Prostate gland (tissue), 2 donors: ENCODE results near the gene SPTB. TPM values are rescaled to one million over a fixed set of nuclear protein-coding genes. Genes with fewer than 3 reads are reported as not detected.

ENCODE experiments used
- DNase-seq: peaks from one replicate; pipeline ENCODE4 v3.0.0-alpha.2; 2019; ENCODE audit warnings: low spot score
- H3K27ac ChIP-seq, 2 donors: fragments of 200-600 bp; sonication (generic); 2 replicates each; pipeline ENCODE4 v1.5.1; 2017 to 2019
- H3K27me3 ChIP-seq: fragments of 200-600 bp; sonication (generic); replicated peaks from 2 replicates; pipeline ENCODE4 v1.5.1; 2019; ENCODE audit not compliant: insufficient read depth
- H3K36me3 ChIP-seq, 2 donors: fragments of 200-600 bp; sonication (generic); 1 replicate in 1 of 2; 2 replicates in 1 of 2; pipeline versions ENCODE4 v1.5.1 to v1.8.1; 2017 to 2019
- H3K4me1 ChIP-seq: fragments of 200-600 bp; sonication (generic); replicated peaks from 2 replicates; pipeline ENCODE4 v1.5.1; 2019
- H3K4me3 ChIP-seq, 2 donors: fragments of 200-600 bp; sonication (generic); 2 replicates each; pipeline ENCODE4 v1.5.1; 2017 to 2019
- H3K9me3 ChIP-seq: fragments of 200-600 bp; sonication (generic); 2 replicates; pipeline ENCODE4 v1.5.1; 2017
- CTCF ChIP-seq, 4 experiments: fragments of 200-600 bp in 2 of 4; fragments of 450-650 bp in 2 of 4; sonication (generic) in 2 of 4; IDR thresholded peaks; 1 replicate in 3 of 4; 2 replicates in 1 of 4; pipeline ENCODE4 v1.5.1; 2016 to 2019; ENCODE audit warnings: antibody characterized with exemption in 4 of 4, mild to moderate bottlenecking in 2 of 4, moderate library complexity in 2 of 4
- POLR2A ChIP-seq: fragments of 450-650 bp; IDR thresholded peaks from one replicate; pipeline ENCODE4 v1.6.1; 2016; ENCODE audit warnings: antibody characterized with exemption, mild to moderate bottlenecking
- POLR2AphosphoS5 ChIP-seq: sonication (generic); formaldehyde crosslinking; IDR thresholded peaks from one replicate; pipeline ENCODE4 v1.6.1; 2017; ENCODE audit warnings: antibody characterized with exemption
- WGBS: methylation state at CpG from one replicate; pipeline ENCODE4 v1.1.5; 2018; 5-methylcytosine and 5-hydroxymethylcytosine counted together
- intact Hi-C: fragments of 100-400 bp; cut with DNase I; formaldehyde crosslinking; loops from one replicate; pipeline ENCODE4 v1.14.2; 2022
- total RNA-seq, 2 donors: library from RNA; depleted of rRNA; stranded (reverse); fragments of >200 nt; gene quantifications; one replicate each; pipeline ENCODE4 v1.1.0, GENCODE V29; 2016

SPTB gene
- total RNA-seq, 2 donors from 2014 or later, result 2.7 to 3.7 TPM

GRCh38 chr14:64723691-64724577 lies 155.8 kb downstream of the SPTB start:
- H3K27me3 ChIP-seq, result no peaks in the 10 kb centered on the region
- 70% methylated on average over 15 of the region's 15 CpGs for WGBS
- H3K4me1 ChIP-seq, result peaks cover 6% of the 10 kb centered on the region
- TF ChIP-seq CTCF (IDR thresholded peaks at IDR 0.05) (no peak), POLR2AphosphoS5 (no peak), POLR2A (no peak)
- no peaks in the 10 kb centered on the region for H3K9me3 ChIP-seq
- H3K4me3 ChIP-seq, result no peak overlapping the region
- no peaks in the 10 kb centered on the region for H3K36me3 ChIP-seq
- no peak for DNase-seq
- no peak overlapping the region for H3K27ac ChIP-seq
- intact Hi-C loops, result no loop called here

GRCh38 chr14:64722842-64723447 lies 156.8 kb downstream of the SPTB start:
- intact Hi-C loops, result no loop called here
- Histone ChIP-seq H3K4me1 (peaks cover 9% of the 10 kb centered on the region), H3K27me3 (no peaks in the 10 kb centered on the region), H3K4me3 (no peak overlapping the region), H3K27ac (no peak overlapping the region), H3K9me3 (no peaks in the 10 kb centered on the region), H3K36me3 (no peaks in the 10 kb centered on the region)
- 69% methylated on average over 5 of the region's 5 CpGs for WGBS
- DNase-seq, result no peak
- no peak for TF ChIP-seq POLR2AphosphoS5
- no peak for TF ChIP-seq CTCF (IDR thresholded peaks at IDR 0.05)
- no peak for TF ChIP-seq POLR2A

GRCh38 chr14:64721899-64722298 lies 157.8 kb downstream of the SPTB start:
- TF ChIP-seq POLR2AphosphoS5, result no peak
- no peak for TF ChIP-seq POLR2A
- TF ChIP-seq CTCF (IDR thresholded peaks at IDR 0.05), result no peak
- intact Hi-C loops, result no loop called here
- Histone ChIP-seq H3K27ac (peak overlapping the region; percentile 32 to 52), H3K4me3 (no peak overlapping the region), H3K9me3 (no peaks in the 10 kb centered on the region), H3K36me3 (no peaks in the 10 kb centered on the region), H3K4me1 (peaks cover 11% of the 10 kb centered on the region), H3K27me3 (no peaks in the 10 kb centered on the region)
- WGBS, result 80% methylated on average over 9 of the region's 9 CpGs
- no peak for DNase-seq

GRCh38 chr14:64721391-64721791 lies 158.3 kb downstream of the SPTB start:
- 26% methylated on average over 5 of the region's 5 CpGs for WGBS
- Histone ChIP-seq H3K36me3 (no peaks in the 10 kb centered on the region), H3K9me3 (no peaks in the 10 kb centered on the region), H3K27me3 (no peaks in the 10 kb centered on the region), H3K27ac (peak overlapping the region; percentile 32 to 52), H3K4me1 (peaks cover 12% of the 10 kb centered on the region), H3K4me3 (no peak overlapping the region)
- no peak for DNase-seq
- intact Hi-C loops, result no loop called here
- no peak for TF ChIP-seq CTCF (IDR thresholded peaks at IDR 0.05)
- no peak for TF ChIP-seq POLR2A
- peak; percentile 63 for TF ChIP-seq POLR2AphosphoS5
